Tibial artery (tissue), 4 donors: ENCODE results near the gene ARHGEF19.
"Not testable (repeated sequence)": the region's sequence is repeated elsewhere in the genome, so short reads cannot be mapped to it uniquely, and the experiment has no call there.

Source experiments
- DNase-seq, 2 donors: peaks; one replicate each; pipeline ENCODE4 v3.0.0-alpha.2; 2019
- H3K27ac ChIP-seq, 2 donors: fragments of 200-600 bp; sonication (generic) in 1 of 2; 1 replicate in 1 of 2; 2 replicates in 1 of 2; pipeline ENCODE4 v1.5.1; 2018 to 2019; ENCODE audit warnings: mild to moderate bottlenecking in 1 of 2
- H3K27me3 ChIP-seq, 2 donors: fragments of 200-600 bp; sonication (generic) in 1 of 2; one replicate each; pipeline versions ENCODE4 v1.5.1 to v1.6.0; 2016 to 2019
- H3K36me3 ChIP-seq, 3 donors: fragments of 200-600 bp; sonication (generic) in 2 of 3; one replicate each; pipeline ENCODE4 v1.5.1; 2016 to 2019; ENCODE audit warnings: mild to moderate bottlenecking in 2 of 3
- H3K4me1 ChIP-seq, 4 donors: fragments of 200-600 bp; sonication (generic) in 2 of 4; 1 replicate in 3 of 4; 2 replicates in 1 of 4; pipeline ENCODE4 v1.5.1; 2016 to 2019
- H3K4me3 ChIP-seq, 2 donors: fragments of 200-600 bp; sonication (generic) in 1 of 2; 1 replicate in 1 of 2; 2 replicates in 1 of 2; pipeline ENCODE4 v1.5.1; 2018 to 2019; ENCODE audit warnings: mild to moderate bottlenecking in 2 of 2
- H3K9me3 ChIP-seq, 3 donors: fragments of 200-600 bp; sonication (generic) in 1 of 3; one replicate each; pipeline ENCODE4 v1.5.1; 2016 to 2019
- CTCF ChIP-seq, 2 experiments: fragments of 200-600 bp in 1 of 2; fragments of 450-650 bp in 1 of 2; IDR thresholded peaks; one replicate each; pipeline ENCODE4 v1.5.1; 2017 to 2019; ENCODE audit warnings: antibody characterized with exemption in 2 of 2, mild to moderate bottlenecking in 1 of 2, moderate library complexity in 1 of 2
- intact Hi-C: fragments of 100-400 bp; cut with DNase I; formaldehyde crosslinking; loops from one replicate; pipeline ENCODE4 v1.15.0; 2023; ENCODE audit warnings: low total_unique reads

Gene ARHGEF19

GRCh38 chr1:16168622-16169360 lies 43.7 kb downstream of the ARHGEF19 start:
- no peaks in the 10 kb centered on the region for H3K27me3 ChIP-seq
- H3K4me1 ChIP-seq = peaks cover 0 to 23% (median 15%) of the 10 kb centered on the region in 4 donors
- intact Hi-C loops = no loop called here
- no peak for TF ChIP-seq CTCF (IDR thresholded peaks at IDR 0.05)
- H3K36me3 ChIP-seq = no peaks in the 10 kb centered on the region
- H3K27ac ChIP-seq = no peak overlapping the region
- no peaks in the 10 kb centered on the region for H3K9me3 ChIP-seq
- DNase-seq = no peak
- H3K4me3 ChIP-seq = no peak overlapping the region

- DNase-seq, H3K9me3 ChIP-seq, intact Hi-C loops, H3K36me3 ChIP-seq, H3K27ac ChIP-seq, H3K27me3 ChIP-seq: not testable (repeated sequence)
- H3K4me1 ChIP-seq = peaks cover 0 to 17% (median 12%) of the 10 kb centered on the region in 4 donors
- H3K4me3 ChIP-seq = peak overlapping the region; percentile 47 to 59
Measured at GRCh38 chr1:16168144-16168495, 44.3 kb downstream of the ARHGEF19 start.

- no peaks in the 10 kb centered on the region for H3K27me3 ChIP-seq
- no peak for DNase-seq
- peak overlapping the region; percentile 47 to 59 for H3K4me3 ChIP-seq
- H3K4me1 ChIP-seq = peaks cover 0 to 17% (median 10%) of the 10 kb centered on the region in 4 donors
- peak overlapping the region in 1 of 2 donors; percentile 20 for H3K27ac ChIP-seq
- no peaks in the 10 kb centered on the region for H3K36me3 ChIP-seq
- intact Hi-C loops = no loop called here
- TF ChIP-seq CTCF (IDR thresholded peaks at IDR 0.05) = no peak
- no peaks in the 10 kb centered on the region for H3K9me3 ChIP-seq
Measured at GRCh38 chr1:16167331-16168143, 44.9 kb downstream of the ARHGEF19 start.

- DNase-seq = no peak
- no peak for TF ChIP-seq CTCF (IDR thresholded peaks at IDR 0.05)
Measured at GRCh38 chr1:16166117-16166516, 46.3 kb downstream of the ARHGEF19 start.

GRCh38 chr1:16165548-16165947 lies 46.9 kb downstream of the ARHGEF19 start:
- DNase-seq = no peak
- no peaks in the 10 kb centered on the region for H3K27me3 ChIP-seq
- no peaks in the 10 kb centered on the region for H3K36me3 ChIP-seq
- intact Hi-C loops = no loop called here
- no peak for TF ChIP-seq CTCF (IDR thresholded peaks at IDR 0.05)
- peaks cover 0 to 17% (median 10%) of the 10 kb centered on the region in 4 donors for H3K4me1 ChIP-seq
- H3K4me3 ChIP-seq = no peak overlapping the region
- no peak overlapping the region for H3K27ac ChIP-seq
- no peaks in the 10 kb centered on the region for H3K9me3 ChIP-seq

More at GRCh38 chr1:16166117-16166516, 46.3 kb downstream of the ARHGEF19 start:
- intact Hi-C loops = no loop called here
- H3K36me3 ChIP-seq = no peaks in the 10 kb centered on the region
- no peaks in the 10 kb centered on the region for H3K27me3 ChIP-seq
- peaks cover 0 to 17% (median 10%) of the 10 kb centered on the region in 4 donors for H3K4me1 ChIP-seq
- no peaks in the 10 kb centered on the region for H3K9me3 ChIP-seq
- no peak overlapping the region for H3K4me3 ChIP-seq
- no peak overlapping the region for H3K27ac ChIP-seq

GRCh38 chr1:16165073-16165364 lies 47.4 kb downstream of the ARHGEF19 start:
- no peak overlapping the region for H3K27ac ChIP-seq
- no peak for TF ChIP-seq CTCF (IDR thresholded peaks at IDR 0.05)
- H3K36me3 ChIP-seq = no peaks in the 10 kb centered on the region
- intact Hi-C loops = no loop called here
- no peak overlapping the region for H3K4me3 ChIP-seq
- H3K9me3 ChIP-seq = no peaks in the 10 kb centered on the region
- no peak for DNase-seq
- peaks cover 0 to 17% (median 10%) of the 10 kb centered on the region in 4 donors for H3K4me1 ChIP-seq
- H3K27me3 ChIP-seq = no peaks in the 10 kb centered on the region
